ENCODE results near the gene NEB. TPM values are rescaled to one million over a fixed set of nuclear protein-coding genes. Genes with fewer than 3 reads are reported as not detected.

NEB gene
- total RNA-seq, 4 donors from 2014 or later = 0.60 to 7.0 (median 1.4) TPM

- Histone ChIP-seq H3K4me3 (no peak overlapping the region), H3K36me3 (no peaks in the 10 kb centered on the region), H3K4me1 (peaks cover 0 to 14% (median 0%) of the 10 kb centered on the region in 4 donors), H3K27ac (no peak overlapping the region), H3K27me3 (no peaks in the 10 kb centered on the region), H3K9me3 (no peaks in the 10 kb centered on the region)
- DNase-seq = no peak
- TF ChIP-seq CTCF (IDR thresholded peaks at IDR 0.05) (no peak), POLR2AphosphoS5 (IDR thresholded peaks at IDR 0.05) (no peak), POLR2A (IDR thresholded peaks at IDR 0.05) (no peak), EP300 (IDR thresholded peaks at IDR 0.05; ENCODE audit: low read depth) (no peak)
- in situ Hi-C loops (cut with MboI; ENCODE audit: low pct_ligation_motif_present in 1 of 4, low pct_unique_long_range_greater_than_20kb in 1 of 4, low sequenced_read_pairs in 3 of 4) (no loop called here), intact Hi-C loops (cut with DNase I; ENCODE audit: low total_unique reads) (no loop called here)
- 91 to 100% methylated on average over 1 of the region's 1 CpG for WGBS, 2 donors (ENCODE audit: low coverage in 1 of 2)
These were observed 35.3 kb upstream of the NEB start for GRCh38 chr2:151769606-151770005.

- no peak for DNase-seq
- H3K9me3 ChIP-seq = no peaks in the 10 kb centered on the region
- no peaks in the 10 kb centered on the region for H3K27me3 ChIP-seq
- peaks cover 0 to 10% (median 0%) of the 10 kb centered on the region in 4 donors for H3K4me1 ChIP-seq
- 71% methylated on average over 2 of the region's 2 CpGs; no CpG with 5 or more reads in 1 of the 2 donors for WGBS, 2 donors (ENCODE audit: low coverage in 1 of 2)
- in situ Hi-C loops (cut with MboI; ENCODE audit: low pct_ligation_motif_present in 1 of 4, low pct_unique_long_range_greater_than_20kb in 1 of 4, low sequenced_read_pairs in 3 of 4) = no loop called here
- no peak overlapping the region for H3K4me3 ChIP-seq
- no peaks in the 10 kb centered on the region for H3K36me3 ChIP-seq
- intact Hi-C loops (cut with DNase I; ENCODE audit: low total_unique reads) = no loop called here
- TF ChIP-seq CTCF (IDR thresholded peaks at IDR 0.05) (no peak), EP300 (IDR thresholded peaks at IDR 0.05; ENCODE audit: low read depth) (no peak), POLR2AphosphoS5 (IDR thresholded peaks at IDR 0.05) (no peak), POLR2A (IDR thresholded peaks at IDR 0.05) (no peak)
- no peak overlapping the region for H3K27ac ChIP-seq
These were observed 33.3 kb upstream of the NEB start for GRCh38 chr2:151767536-151767935.

GRCh38 chr2:151766437-151767153, 32.3 kb upstream of the NEB start:
- intact Hi-C loops (cut with DNase I; ENCODE audit: low total_unique reads) = no loop called here
- 60% methylated on average over 4 of the region's 4 CpGs; no CpG with 5 or more reads in 1 of the 2 donors for WGBS, 2 donors (ENCODE audit: low coverage in 1 of 2)
- Histone ChIP-seq H3K9me3 (no peaks in the 10 kb centered on the region), H3K4me3 (no peak overlapping the region), H3K27ac (no peak overlapping the region), H3K4me1 (peaks cover 0 to 5% (median 0%) of the 10 kb centered on the region in 4 donors), H3K27me3 (no peaks in the 10 kb centered on the region), H3K36me3 (no peaks in the 10 kb centered on the region)
- in situ Hi-C loops (cut with MboI; ENCODE audit: low pct_ligation_motif_present in 1 of 4, low pct_unique_long_range_greater_than_20kb in 1 of 4, low sequenced_read_pairs in 3 of 4) = no loop called here
- no peak for DNase-seq
- TF ChIP-seq POLR2A (IDR thresholded peaks at IDR 0.05) (no peak), POLR2AphosphoS5 (IDR thresholded peaks at IDR 0.05) (no peak), EP300 (IDR thresholded peaks at IDR 0.05; ENCODE audit: low read depth) (no peak), CTCF (IDR thresholded peaks at IDR 0.05) (no peak)

GRCh38 chr2:151765760-151766410, 31.6 kb upstream of the NEB start:
- H3K27ac ChIP-seq = no peak overlapping the region

More at GRCh38 chr2:151765760-151766410, 31.6 kb upstream of the NEB start:
- Histone ChIP-seq H3K27me3 (no peaks in the 10 kb centered on the region), H3K4me3 (no peak overlapping the region), H3K4me1 (no peaks in the 10 kb centered on the region), H3K9me3 (no peaks in the 10 kb centered on the region), H3K36me3 (no peaks in the 10 kb centered on the region)
- WGBS, 2 donors (ENCODE audit: low coverage in 1 of 2) = 85 to 94% methylated on average over 3 to 10 of the region's 10 CpGs
- in situ Hi-C loops (cut with MboI; ENCODE audit: low pct_ligation_motif_present in 1 of 4, low pct_unique_long_range_greater_than_20kb in 1 of 4, low sequenced_read_pairs in 3 of 4) = no loop called here
- DNase-seq = no peak
- TF ChIP-seq POLR2A (IDR thresholded peaks at IDR 0.05) = no peak
- TF ChIP-seq POLR2AphosphoS5 (IDR thresholded peaks at IDR 0.05) = no peak
- no peak for TF ChIP-seq CTCF (IDR thresholded peaks at IDR 0.05)
- TF ChIP-seq EP300 (IDR thresholded peaks at IDR 0.05; ENCODE audit: low read depth) = no peak
- intact Hi-C loops (cut with DNase I; ENCODE audit: low total_unique reads) = no loop called here

Data from transverse colon (tissue), 4 donors.